Peyer's patch (tissue), 4 donors: ENCODE measurements around the gene SLC25A21. TPM values are rescaled to one million over a fixed set of nuclear protein-coding genes. Genes with fewer than 3 reads are reported as not detected.
"Not testable (repeated sequence)": the region's sequence is repeated elsewhere in the genome, so short reads cannot be mapped to it uniquely, and the experiment has no call there.

Source experiments
- DNase-seq, 3 donors: peaks; one replicate each; pipeline ENCODE4 v3.0.0-alpha.2; 2017 to 2019
- H3K27ac ChIP-seq, 4 donors: fragments of 200-600 bp; sonication (generic); one replicate each; pipeline ENCODE4 v1.5.1; 2016 to 2019
- H3K27me3 ChIP-seq, 2 donors: fragments of 200-600 bp; sonication (generic); one replicate each; pipeline ENCODE4 v1.5.1; 2019
- H3K36me3 ChIP-seq, 3 donors: fragments of 200-600 bp; sonication (generic); one replicate each; pipeline ENCODE4 v1.5.1; 2016 to 2019
- H3K4me1 ChIP-seq, 4 donors: fragments of 200-600 bp; sonication (generic); one replicate each; pipeline ENCODE4 v1.5.1; 2016 to 2019
- H3K4me3 ChIP-seq, 4 donors: fragments of 200-600 bp; sonication (generic); 1 replicate in 3 of 4; 2 replicates in 1 of 4; pipeline ENCODE4 v1.5.1; 2016 to 2019; ENCODE audit warnings: mild to moderate bottlenecking in 1 of 4
- H3K9me3 ChIP-seq, 4 donors: fragments of 200-600 bp; sonication (generic); one replicate each; pipeline ENCODE4 v1.5.1; 2016 to 2019; ENCODE audit warnings: mild to moderate bottlenecking in 1 of 4
- CTCF ChIP-seq, 6 experiments: fragments of 450-650 bp in 4 of 6; fragments of 200-600 bp in 2 of 6; sonication (generic) in 1 of 6; IDR thresholded peaks; one replicate each; pipeline ENCODE4 v1.5.1; 2017 to 2019; ENCODE audit warnings: antibody characterized with exemption in 6 of 6, mild to moderate bottlenecking in 3 of 6, moderate library complexity in 1 of 6
- POLR2A ChIP-seq, 2 donors: fragments of 450-650 bp; IDR thresholded peaks; one replicate each; pipeline ENCODE4 v1.5.1; 2017; ENCODE audit warnings: antibody characterized with exemption in 2 of 2, mild to moderate bottlenecking in 2 of 2, moderate library complexity in 2 of 2
- total RNA-seq, 4 donors: library from RNA; depleted of rRNA; stranded (reverse); fragments of >200 nt; gene quantifications; one replicate each; pipeline ENCODE4 v1.1.0, GENCODE V29; 2016

SLC25A21 gene
- total RNA-seq, 4 donors from 2014 or later = 0.70 to 1.6 TPM; not detected in 2

DNA sequence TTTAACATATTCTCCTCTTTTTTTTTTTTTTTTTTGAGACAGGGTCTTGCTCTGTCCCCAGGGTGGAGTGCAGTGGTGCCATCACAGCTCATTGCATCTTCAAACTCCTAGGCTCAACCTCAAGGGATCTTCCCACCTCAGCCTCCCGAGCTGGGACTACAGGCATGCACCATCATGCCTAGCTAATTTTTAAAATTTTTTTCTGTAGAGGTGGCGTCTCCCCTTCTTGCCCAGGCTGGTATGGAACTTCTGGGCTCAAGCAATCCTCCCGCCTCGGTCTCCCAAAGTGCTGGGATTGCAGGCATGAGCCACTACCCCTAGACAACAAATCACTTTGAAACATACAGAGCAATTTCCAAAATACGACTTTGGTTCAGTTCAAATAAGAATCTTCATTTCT is 355.9 kb downstream of the SLC25A21 start:
- no peaks in the 10 kb centered on the region for H3K9me3 ChIP-seq
- no peaks in the 10 kb centered on the region for H3K4me1 ChIP-seq
- DNase-seq = no peak
- no peak overlapping the region for H3K27ac ChIP-seq
- TF ChIP-seq CTCF (IDR thresholded peaks at IDR 0.05) (no peak), POLR2A (IDR thresholded peaks at IDR 0.05) (no peak)
- no peak overlapping the region for H3K4me3 ChIP-seq
- no peaks in the 10 kb centered on the region for H3K36me3 ChIP-seq
- H3K27me3 ChIP-seq = no peaks in the 10 kb centered on the region

DNA sequence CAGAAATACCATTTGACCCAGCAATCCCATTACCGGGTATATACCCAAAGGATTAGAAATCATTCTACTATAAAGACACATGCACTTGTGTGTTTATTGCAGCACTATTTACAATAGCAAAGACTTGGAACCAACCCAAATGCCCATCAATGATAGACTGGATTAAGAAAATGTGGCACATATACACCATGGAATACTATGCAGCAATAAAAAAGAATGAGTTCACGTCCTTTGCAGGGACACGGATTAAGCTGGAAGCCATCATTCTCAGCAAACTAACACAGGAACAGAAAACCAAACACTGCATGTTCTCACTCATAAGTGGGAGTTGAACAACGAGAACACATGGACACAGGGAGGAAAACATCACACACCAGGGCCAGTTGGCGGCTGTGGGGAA is 357.6 kb downstream of the SLC25A21 start:
- not testable (repeated sequence) for H3K27ac ChIP-seq, H3K36me3 ChIP-seq, DNase-seq, H3K9me3 ChIP-seq, H3K4me1 ChIP-seq, H3K4me3 ChIP-seq, H3K27me3 ChIP-seq

DNA sequence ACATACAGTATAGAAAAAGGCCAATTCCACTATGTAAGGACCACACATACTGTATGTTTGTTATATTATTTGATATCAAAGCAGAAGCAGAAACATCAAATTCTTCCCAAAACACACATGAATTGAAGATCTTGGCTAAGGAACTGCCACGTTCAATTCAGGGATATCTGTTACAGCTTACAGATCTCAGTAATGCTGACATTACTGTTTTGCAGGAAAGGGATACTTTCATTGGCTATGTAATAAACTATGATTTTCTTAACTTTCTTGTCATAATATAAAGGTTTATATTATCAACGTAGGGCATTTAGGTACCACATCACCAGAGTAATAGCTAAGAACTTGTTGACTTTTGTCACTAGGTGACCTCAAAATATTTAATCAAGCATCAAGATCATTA is 362.2 kb downstream of the SLC25A21 start:
- Histone ChIP-seq H3K27me3 (no peaks in the 10 kb centered on the region), H3K9me3 (no peaks in the 10 kb centered on the region), H3K4me1 (no peaks in the 10 kb centered on the region), H3K4me3 (no peak overlapping the region), H3K36me3 (no peaks in the 10 kb centered on the region), H3K27ac (no peak overlapping the region)
- TF ChIP-seq POLR2A (IDR thresholded peaks at IDR 0.05) = no peak
- no peak for TF ChIP-seq CTCF (IDR thresholded peaks at IDR 0.05)
- no peak for DNase-seq

- no peaks in the 10 kb centered on the region for H3K27me3 ChIP-seq
- H3K4me1 ChIP-seq = no peaks in the 10 kb centered on the region
- no peaks in the 10 kb centered on the region for H3K9me3 ChIP-seq
- DNase-seq = no peak
- no peaks in the 10 kb centered on the region for H3K36me3 ChIP-seq
- TF ChIP-seq CTCF (IDR thresholded peaks at IDR 0.05) = no peak
- no peak for TF ChIP-seq POLR2A (IDR thresholded peaks at IDR 0.05)
- no peak overlapping the region for H3K27ac ChIP-seq
- H3K4me3 ChIP-seq = no peak overlapping the region
Observed at GRCh38 chr14:36807727-36808126, 364.7 kb downstream of the SLC25A21 start.

- TF ChIP-seq POLR2A (IDR thresholded peaks at IDR 0.05) (no peak), CTCF (IDR thresholded peaks at IDR 0.05) (no peak)
- H3K27me3 ChIP-seq = no peaks in the 10 kb centered on the region
- H3K9me3 ChIP-seq = no peaks in the 10 kb centered on the region
- H3K4me3 ChIP-seq = no peak overlapping the region
- H3K27ac ChIP-seq = no peak overlapping the region
- H3K36me3 ChIP-seq = no peaks in the 10 kb centered on the region
- DNase-seq = no peak
- no peaks in the 10 kb centered on the region for H3K4me1 ChIP-seq
Observed at GRCh38 chr14:36805131-36805559, 367.3 kb downstream of the SLC25A21 start.

DNA sequence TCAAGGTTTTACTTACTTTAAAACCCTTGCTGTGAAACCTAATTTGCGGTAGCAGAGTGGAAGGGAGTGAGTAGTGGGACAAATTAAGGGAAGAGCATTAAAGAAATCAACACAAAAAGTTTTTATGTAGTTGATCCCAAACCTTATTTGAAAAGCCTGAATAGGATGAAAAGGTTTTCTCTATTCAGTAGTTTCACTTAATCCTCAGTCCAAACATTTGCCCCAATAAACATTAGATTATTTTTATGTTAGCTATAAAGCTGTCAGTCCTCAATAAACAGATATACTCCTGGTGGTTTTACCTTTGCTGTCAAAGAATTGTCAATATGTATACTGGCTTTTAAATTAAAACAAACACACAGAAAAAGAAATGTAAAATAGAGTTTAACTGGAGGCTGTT is 374.8 kb downstream of the SLC25A21 start:
- no peak overlapping the region for H3K4me3 ChIP-seq
- no peak for DNase-seq
- no peaks in the 10 kb centered on the region for H3K27me3 ChIP-seq
- no peak overlapping the region for H3K27ac ChIP-seq
- no peaks in the 10 kb centered on the region for H3K9me3 ChIP-seq
- no peaks in the 10 kb centered on the region for H3K4me1 ChIP-seq
- no peak for TF ChIP-seq CTCF (IDR thresholded peaks at IDR 0.05)
- TF ChIP-seq POLR2A (IDR thresholded peaks at IDR 0.05) = no peak
- H3K36me3 ChIP-seq = no peaks in the 10 kb centered on the region
